Stimulated activated CD4-positive, alpha-beta T cell treated with anti-CD3 and anti-CD28 coated beads, TNF-alpha, amount 100 ng/mL, for 1 hour (primary cell): ENCODE data around the gene PHOSPHO1.

Source experiments
- DNase-seq, 3 donors: peaks; one replicate each; pipeline ENCODE4 v3.0.0-alpha.2; 2020; ENCODE audit warnings: low read depth in 3 of 3, low spot score in 1 of 3

The PHOSPHO1 gene

GRCh38 chr17:49244839-49245238, 14.3 kb upstream of the PHOSPHO1 start:
- no peak for DNase-seq

GRCh38 chr17:49242813-49243212, 12.2 kb upstream of the PHOSPHO1 start:
- no peak for DNase-seq

- DNase-seq: no peak
These were observed 11.3 kb upstream of the PHOSPHO1 start for GRCh38 chr17:49241692-49242397.

- no peak for DNase-seq
These were observed 10.5 kb upstream of the PHOSPHO1 start for GRCh38 chr17:49241040-49241439.

- no peak for DNase-seq
These were observed 10.0 kb upstream of the PHOSPHO1 start for GRCh38 chr17:49240619-49241018.

- no peak for DNase-seq
These were observed 9.4 kb upstream of the PHOSPHO1 start for GRCh38 chr17:49239963-49240362.

GRCh38 chr17:49235896-49236295, 5.3 kb upstream of the PHOSPHO1 start:
- no peak for DNase-seq

- DNase-seq: no peak
These were observed 4.0 kb upstream of the PHOSPHO1 start for GRCh38 chr17:49234509-49235080.

- DNase-seq: no peak
These were observed 942 bp upstream of the PHOSPHO1 start for GRCh38 chr17:49231563-49231894.

- no peak for DNase-seq
These were observed 584 bp downstream of the PHOSPHO1 start for GRCh38 chr17:49229805-49230600.

GRCh38 chr17:49229076-49229804, 1.3 kb downstream of the PHOSPHO1 start:
- no peak for DNase-seq

GRCh38 chr17:49227436-49228261, 2.9 kb downstream of the PHOSPHO1 start:
- DNase-seq: peak; percentile 41 to 64 (median 57)

- no peak for DNase-seq
These were observed 3.7 kb downstream of the PHOSPHO1 start for GRCh38 chr17:49226771-49227435.

GRCh38 chr17:49225554-49226236, 4.9 kb downstream of the PHOSPHO1 start:
- no peak for DNase-seq

GRCh38 chr17:49224997-49225337, 5.6 kb downstream of the PHOSPHO1 start:
- DNase-seq: no peak

GRCh38 chr17:49224198-49224996, 6.2 kb downstream of the PHOSPHO1 start:
- no peak for DNase-seq

- peak in 1 of 3 donors; percentile 65 for DNase-seq
These were observed 6.9 kb downstream of the PHOSPHO1 start for GRCh38 chr17:49223517-49224197.

- no peak for DNase-seq
These were observed 7.4 kb downstream of the PHOSPHO1 start for GRCh38 chr17:49223168-49223516.
